K562 (cell line): ENCODE results near the gene FLAD1. TPM values are rescaled to one million over a fixed set of nuclear protein-coding genes. Genes with fewer than 3 reads are reported as not detected.
A peak's percentile ranks its signal among the peaks of the same experiment; 100 is the strongest.

Source experiments
- ATAC-seq: fragments of 200-7000 bp; cut with Tn5 transposase; 3 replicates; pipeline ENCODE4 v1.9.1; 2020; ENCODE audit warnings: moderate library complexity
- BruUV-seq: library from RNA; stranded (reverse); fragments of 400-500 nt; replicated peaks from 2 replicates; lab custom pipeline; 2021; lab: Mats Ljungman, UMichigan
- CTCF ChIA-PET: fragments of 300-600 bp; formaldehyde crosslinking; extraction: SDS; loops from one replicate; lab custom pipeline; 2021; ENCODE audit warnings: low intra/inter-chr PET ratio; lab: Yijun Ruan, JAX
- POLR2A ChIA-PET: fragments of 300-600, 350-650 bp; sonication (Branson Sonifier 250); formaldehyde crosslinking; extraction: SDS; loops from one replicate; lab custom pipeline; 2021; ENCODE audit warnings: antibody characterized with exemption, inconsistent platforms; lab: Yijun Ruan, JAX
- DNase-seq, 4 experiments: peaks; one replicate each; pipeline versions ENCODE4 v3.0.0 to v3.0.0-alpha.2; 2011 to 2018; ENCODE audit warnings: low spot score in 3 of 4, mixed read lengths in 3 of 4; ENCODE audit errors: extremely low read depth in 1 of 4
- FAIRE-seq: peaks from 2 replicates; lab custom pipeline; 2011; peaks lifted over from hg19 to GRCh38; lab: Jason Lieb, UNC
- H2AFZ ChIP-seq: 2 replicates; pipeline ENCODE4 v1.6.0; 2011; ENCODE audit warnings: low read depth, low read length, control low read depth, inconsistent platforms
- H3K27ac ChIP-seq: fragments of 200-600 bp; 3 replicates; pipeline ENCODE4 v1.8.0; 2011; ENCODE audit warnings: low read depth, mild to moderate bottlenecking, control low read depth, inconsistent platforms, low read length, moderate library complexity, mixed read lengths; ENCODE audit errors: extremely low read depth
- H3K27me3 ChIP-seq, 2 experiments: fragments of 300-600 bp in 1 of 2; 2 replicates in 1 of 2; 3 replicates in 1 of 2; pipeline versions ENCODE4 v1.6.0 to v1.8.0; 2011; ENCODE audit warnings: inconsistent platforms in 2 of 2, low read length in 2 of 2, mild to moderate bottlenecking in 1 of 2, mixed read lengths in 1 of 2, moderate library complexity in 1 of 2; ENCODE audit not compliant: control insufficient read depth in 2 of 2, insufficient read depth in 2 of 2
- H3K36me3 ChIP-seq: fragments of 300-600 bp; 3 replicates; pipeline ENCODE4 v1.8.0; 2011; ENCODE audit warnings: mild to moderate bottlenecking, low read length, inconsistent platforms; ENCODE audit not compliant: control insufficient read depth, insufficient read depth
- H3K4me1 ChIP-seq, 2 experiments: fragments of 200-600 bp in 1 of 2; replicated peaks in 1 of 2; 2 replicates in 1 of 2; 3 replicates in 1 of 2; pipeline versions ENCODE4 v1.5.1 to v1.8.0; 2011; ENCODE audit warnings: inconsistent platforms in 2 of 2, low read length in 2 of 2, mild to moderate bottlenecking in 1 of 2, mixed read lengths in 1 of 2, moderate library complexity in 1 of 2; ENCODE audit not compliant: control insufficient read depth in 2 of 2, insufficient read depth in 2 of 2
- H3K4me2 ChIP-seq: 2 replicates; pipeline ENCODE4 v1.6.1; 2011; ENCODE audit warnings: low read length, control low read depth, inconsistent platforms, mixed read lengths; ENCODE audit not compliant: insufficient read depth
- H3K4me3 ChIP-seq: fragments of 200-600 bp; sonication (generic), shearing (Covaris generic); 2 replicates; pipeline ENCODE4 v1.5.1; 2016; ENCODE audit warnings: control low read depth, inconsistent platforms
- H3K79me2 ChIP-seq: fragments of 200-600 bp; 3 replicates; pipeline ENCODE4 v1.8.0; 2011; ENCODE audit warnings: low read length, inconsistent platforms; ENCODE audit not compliant: control insufficient read depth, insufficient read depth
- H3K9ac ChIP-seq, 2 experiments: 2 replicates each; pipeline versions ENCODE4 v1.6.0 to v1.6.1; 2011; ENCODE audit warnings: low read depth in 2 of 2, low read length in 2 of 2, control low read depth in 1 of 2, inconsistent platforms in 1 of 2, mild to moderate bottlenecking in 1 of 2, mixed read lengths in 1 of 2; ENCODE audit not compliant: insufficient read depth in 1 of 2
- H3K9me1 ChIP-seq: one replicate; pipeline ENCODE4 v1.6.0; 2011; ENCODE audit warnings: inconsistent platforms, mild to moderate bottlenecking, low read length, moderate library complexity; ENCODE audit not compliant: control insufficient read depth, insufficient read depth
- H3K9me3 ChIP-seq: replicated peaks from 2 replicates; pipeline ENCODE4 v1.5.1; 2011; ENCODE audit warnings: low read depth, low read length, inconsistent platforms; ENCODE audit not compliant: control insufficient read depth, insufficient read depth
- H4K20me1 ChIP-seq: replicated peaks from 2 replicates; pipeline ENCODE4 v1.6.1; 2011; ENCODE audit warnings: low read length, inconsistent platforms, mixed read lengths; ENCODE audit not compliant: control insufficient read depth, insufficient read depth
- EHMT2 ChIP-seq: fragments of 450-650 bp; IDR thresholded peaks from 2 replicates; pipeline ENCODE4 v1.6.1; 2018; ENCODE audit warnings: antibody characterized with exemption
- LEF1 ChIP-seq: fragments of 450-650 bp; IDR thresholded peaks from 2 replicates; pipeline ENCODE4 v1.6.1; 2016; ENCODE audit warnings: mild to moderate bottlenecking
- SOX6 ChIP-seq: fragments of 450-650 bp; IDR thresholded peaks from 2 replicates; pipeline ENCODE4 v1.6.1; 2014; ENCODE audit warnings: mild to moderate bottlenecking
- THRAP3 ChIP-seq: fragments of 450-650 bp; IDR thresholded peaks from 2 replicates; pipeline ENCODE4 v1.6.1; 2016; ENCODE audit warnings: mild to moderate bottlenecking, inconsistent platforms, borderline replicate concordance
- ZNF134 ChIP-seq: fragments of 250-450 bp; sonication (Bioruptor Pico); conservative IDR thresholded peaks from 2 replicates; pipeline ENCODE4 v1.4.0; 2020
- ZNF316 ChIP-seq: fragments of 450-650 bp; IDR thresholded peaks from 2 replicates; pipeline ENCODE4 v1.6.1; 2016
- ZNF384 ChIP-seq: IDR thresholded peaks from 2 replicates; pipeline ENCODE4 v1.6.1; 2012; ENCODE audit warnings: low read depth, low read length, improper control_type of control experiment
- ZNF551 ChIP-seq: fragments of 250-450 bp; sonication (Bioruptor Pico); IDR thresholded peaks from 2 replicates; pipeline ENCODE4 v1.5.0; 2021; ENCODE audit warnings: mild to moderate bottlenecking, moderate library complexity
- ZNF707 ChIP-seq: fragments of 250-450 bp; sonication (Bioruptor Pico); conservative IDR thresholded peaks from 2 replicates; pipeline ENCODE4 v1.8.0; 2022; ENCODE audit warnings: inconsistent platforms, mild to moderate bottlenecking, moderate library complexity
- ZNF780A ChIP-seq: fragments of 250-450 bp; sonication (Bioruptor Pico); IDR thresholded peaks from 2 replicates; pipeline ENCODE4 v1.5.0; 2021; ENCODE audit warnings: mild to moderate bottlenecking
- WGBS: fragments of 100-300 bp; shearing (Covaris generic); methylation state at CpG from one replicate; pipeline ENCODE4 v1.1.6; 2016; ENCODE audit warnings: low coverage, mixed read lengths; ENCODE audit not compliant: insufficient coverage; ENCODE audit errors: missing lambda C conversion rate; 5-methylcytosine and 5-hydroxymethylcytosine counted together
- in situ Hi-C: fragments of 300-500 bp; cut with MboI; formaldehyde crosslinking; loops from 4 replicates; pipeline ENCODE4 v1.15.0; 2018; ENCODE audit warnings: inconsistent platforms, mixed read lengths
- intact Hi-C: fragments of 100-400 bp; cut with micrococcal nuclease; formaldehyde crosslinking; loops from 2 replicates; pipeline ENCODE4 v1.14.2; 2022
- polyA plus RNA-seq, 8 experiments: library from polyadenylated mRNA; depleted of rRNA in 4 of 8; stranded (reverse) in 5 of 8; unstranded in 3 of 8; fragments of >200 nt; fragmentation: Nextera tagmentation in 2 of 8; fragmentation: Illumina TruSeq in 1 of 8; extraction: Ambion mirVana in 2 of 8; extraction: Trizol in 1 of 8; gene quantifications; 2 replicates each; pipeline versions ENCODE4 v1.2.1 to v1.2.3, GENCODE V29; 2011 to 2014; ENCODE audit warnings: inconsistent platforms in 1 of 8, missing spikeins in 1 of 8
- total RNA-seq, 7 experiments: library from RNA; depleted of rRNA in 6 of 7; stranded (reverse); fragments of >200 nt in 6 of 7; fragmentation: Illumina TruSeq in 2 of 7; extraction: Trizol in 2 of 7; gene quantifications; 2 replicates each; pipeline versions ENCODE4 v1.2.1 to v1.2.3, GENCODE V29; 2011 to 2021; ENCODE audit warnings: low replicate concordance in 1 of 7
- TF ChIP-seq, protein P1 (sequence below): IDR thresholded peaks from 2 replicates; pipeline ENCODE4 v1.6.1; 2012; ENCODE audit warnings: low read depth, low read length, improper control_type of control experiment, borderline replicate concordance
- TF ChIP-seq, protein P2 (sequence below), 3 experiments: IDR thresholded peaks in 2 of 3; conservative IDR thresholded peaks in 1 of 3; 2 replicates each; pipeline ENCODE4 v1.5.1; 2011 to 2012; ENCODE audit warnings: low read length in 3 of 3, mild to moderate bottlenecking in 3 of 3, control low read depth in 2 of 3, improper control_type of control experiment in 1 of 3, inconsistent platforms in 1 of 3, low read depth in 1 of 3, mixed read lengths in 1 of 3, moderate library complexity in 1 of 3; ENCODE audit not compliant: insufficient read depth in 2 of 3
- TF ChIP-seq, protein P3 (sequence below): fragments of 450-650 bp; formaldehyde crosslinking; IDR thresholded peaks from 2 replicates; pipeline ENCODE4 v1.4.0; 2022; ENCODE audit warnings: mild to moderate bottlenecking, moderate library complexity

The FLAD1 gene
- total and polyA plus RNA-seq, 9 of the 15 experiments (the other 6 are each of a cell fraction or from before 2014, with no cell fraction given): 24.9 to 85.8 (median 67.0) TPM

DNA sequence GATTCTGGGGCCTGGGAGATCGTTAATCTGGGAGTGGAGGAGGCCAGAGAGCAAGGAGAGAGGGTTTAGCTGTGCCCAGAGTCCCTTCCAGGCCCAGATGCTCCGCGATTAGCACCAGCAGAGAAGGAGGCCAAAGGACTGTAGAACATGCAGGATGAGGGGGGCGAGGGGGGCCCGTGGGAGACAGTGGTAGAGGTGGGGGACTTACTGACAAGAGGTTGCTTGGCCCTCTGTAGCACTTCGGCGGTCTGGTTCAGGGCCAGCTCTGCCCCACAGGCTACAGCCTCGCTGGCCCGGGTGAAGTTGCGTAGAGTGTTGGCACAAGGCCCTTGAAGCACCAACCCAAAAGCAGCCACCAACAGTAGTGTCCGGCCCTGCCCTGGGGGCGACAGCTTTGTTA, 49.7 kb downstream of the FLAD1 start (continued):
- TF ChIP-seq, protein P1, sequence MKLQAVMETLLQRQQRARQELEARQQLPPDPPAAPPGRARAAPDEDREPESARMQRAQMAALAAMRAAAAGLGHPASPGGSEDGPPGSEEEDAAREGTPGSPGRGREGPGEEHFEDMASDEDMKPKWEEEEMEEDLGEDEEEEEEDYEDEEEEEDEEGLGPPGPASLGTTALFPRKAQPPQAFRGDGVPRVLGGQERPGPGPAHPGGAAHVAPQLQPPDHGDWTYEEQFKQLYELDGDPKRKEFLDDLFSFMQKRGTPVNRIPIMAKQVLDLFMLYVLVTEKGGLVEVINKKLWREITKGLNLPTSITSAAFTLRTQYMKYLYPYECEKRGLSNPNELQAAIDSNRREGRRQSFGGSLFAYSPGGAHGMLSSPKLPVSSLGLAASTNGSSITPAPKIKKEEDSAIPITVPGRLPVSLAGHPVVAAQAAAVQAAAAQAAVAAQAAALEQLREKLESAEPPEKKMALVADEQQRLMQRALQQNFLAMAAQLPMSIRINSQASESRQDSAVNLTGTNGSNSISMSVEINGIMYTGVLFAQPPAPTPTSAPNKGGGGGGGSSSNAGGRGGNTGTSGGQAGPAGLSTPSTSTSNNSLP: no peak
- TF ChIP-seq SOX6: no peak

DNA sequence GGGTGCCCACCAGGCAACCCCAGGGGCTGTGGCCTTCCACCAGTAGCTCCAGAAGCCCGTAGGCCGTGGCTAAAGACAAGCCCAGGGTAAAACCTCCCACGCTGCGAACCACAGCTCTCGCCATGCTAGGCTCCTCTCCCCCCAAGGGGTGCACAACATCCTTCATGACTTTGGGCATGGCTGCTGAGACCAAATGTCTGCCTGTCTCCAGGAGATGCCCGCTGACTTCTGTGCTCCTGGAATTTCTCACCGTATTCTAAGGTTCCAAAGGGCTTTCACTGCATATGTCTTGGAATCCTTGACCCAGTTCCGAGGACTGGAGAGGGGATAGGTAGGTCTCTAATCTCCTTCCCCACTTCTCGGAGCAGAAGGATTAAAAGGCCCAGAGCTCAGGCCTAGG, 50.4 kb downstream of the FLAD1 start, which contains the start of the genes DCST1 and DCST2:
Gene DCST1, plus strand, starts transcription at position 301 of the 400 bp plus-strand sequence. CDS start 213 bp downstream, outside the sequence.
Gene DCST2, minus strand, starts transcription at position 258 of the 400 bp plus-strand sequence. Its CDS starts 80 bp downstream, at position 178.
- no TSS peak for BruUV-seq
- ATAC-seq: no peak
- Histone ChIP-seq H3K36me3 (no peaks in the 10 kb centered on the region), H3K27me3 (peaks cover 0 to 23% of the 10 kb centered on the region in 2 experiments; a peak in 3 of 5 replicates), H3K9ac (peak within 1 kb of the TSS in 1 of 2 experiments; percentile 58; a peak in 2 of 4 replicates), H3K4me3 (no peak within 1 kb of the TSS), H3K4me2 (no peak within 1 kb of the TSS), H3K79me2 (no peaks in the 10 kb centered on the region), H3K27ac (no peak within 1 kb of the TSS), H3K9me1 (no peaks in the 10 kb centered on the region), H3K9me3 (no peaks in the 10 kb centered on the region), H2AFZ (no peak within 1 kb of the TSS), H4K20me1 (no peaks in the 10 kb centered on the region), H3K4me1 (peaks cover under 1 to 18% of the 10 kb centered on the region in 2 experiments; a peak in 3 of 5 replicates)
- DNase-seq: no peak
- CTCF ChIA-PET: no interaction called here
- 26% methylated on average over 7 of the region's 9 CpGs for WGBS
- POLR2A ChIA-PET: interaction anchor here (1.3 to 1.9 kb wide), 2 partner anchors 14 to 16 kb away, joined by 4 to 8 read pairs; no protein-coding TSS in a partner anchor
- intact Hi-C loops (no loop called here), in situ Hi-C loops (no loop called here)
- FAIRE-seq: no peak
- TF ChIP-seq ZNF551 (CRISPR knock-in tag) (no peak), ZNF707 (no peak), ZNF780A (CRISPR knock-in tag) (no peak), ZNF316 (no peak), LEF1 (no peak), ZNF134 (CRISPR knock-in tag) (no peak), EHMT2 (no peak), THRAP3 (no peak), ZNF384 (no peak)
- TF ChIP-seq, protein P2, sequence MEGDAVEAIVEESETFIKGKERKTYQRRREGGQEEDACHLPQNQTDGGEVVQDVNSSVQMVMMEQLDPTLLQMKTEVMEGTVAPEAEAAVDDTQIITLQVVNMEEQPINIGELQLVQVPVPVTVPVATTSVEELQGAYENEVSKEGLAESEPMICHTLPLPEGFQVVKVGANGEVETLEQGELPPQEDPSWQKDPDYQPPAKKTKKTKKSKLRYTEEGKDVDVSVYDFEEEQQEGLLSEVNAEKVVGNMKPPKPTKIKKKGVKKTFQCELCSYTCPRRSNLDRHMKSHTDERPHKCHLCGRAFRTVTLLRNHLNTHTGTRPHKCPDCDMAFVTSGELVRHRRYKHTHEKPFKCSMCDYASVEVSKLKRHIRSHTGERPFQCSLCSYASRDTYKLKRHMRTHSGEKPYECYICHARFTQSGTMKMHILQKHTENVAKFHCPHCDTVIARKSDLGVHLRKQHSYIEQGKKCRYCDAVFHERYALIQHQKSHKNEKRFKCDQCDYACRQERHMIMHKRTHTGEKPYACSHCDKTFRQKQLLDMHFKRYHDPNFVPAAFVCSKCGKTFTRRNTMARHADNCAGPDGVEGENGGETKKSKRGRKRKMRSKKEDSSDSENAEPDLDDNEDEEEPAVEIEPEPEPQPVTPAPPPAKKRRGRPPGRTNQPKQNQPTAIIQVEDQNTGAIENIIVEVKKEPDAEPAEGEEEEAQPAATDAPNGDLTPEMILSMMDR (IDR thresholded peaks at IDR 0.05 in 2 of 3, conservative IDR thresholded peaks at IDR 0.05 in 1 of 3; ENCODE audit: insufficient read depth in 2 of 3, low read depth in 1 of 3, low read length in 3 of 3): no peak
- TF ChIP-seq, protein P3, sequence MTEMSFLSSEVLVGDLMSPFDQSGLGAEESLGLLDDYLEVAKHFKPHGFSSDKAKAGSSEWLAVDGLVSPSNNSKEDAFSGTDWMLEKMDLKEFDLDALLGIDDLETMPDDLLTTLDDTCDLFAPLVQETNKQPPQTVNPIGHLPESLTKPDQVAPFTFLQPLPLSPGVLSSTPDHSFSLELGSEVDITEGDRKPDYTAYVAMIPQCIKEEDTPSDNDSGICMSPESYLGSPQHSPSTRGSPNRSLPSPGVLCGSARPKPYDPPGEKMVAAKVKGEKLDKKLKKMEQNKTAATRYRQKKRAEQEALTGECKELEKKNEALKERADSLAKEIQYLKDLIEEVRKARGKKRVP (CRISPR knock-in tag): no peak
